Endothelial cell of umbilical vein (primary cell): ENCODE data around the gene ALK. TPM values are rescaled to one million over a fixed set of nuclear protein-coding genes. Genes with fewer than 3 reads are reported as not detected.

Experiments
- BruUV-seq: library from RNA; stranded (reverse); fragments of 400-500 nt; replicated peaks from 2 replicates; lab custom pipeline; 2021; lab: Mats Ljungman, UMichigan
- CTCF ChIA-PET: fragments of 300-600, 350-600 bp; sonication (Branson Sonifier 250); formaldehyde crosslinking; loops from one replicate; lab custom pipeline; 2021; ENCODE audit warnings: antibody characterized with exemption, inconsistent platforms; lab: Charles Lee
- POLR2A ChIA-PET: fragments of 300-600, 350-600 bp; sonication (Branson Sonifier 250); formaldehyde crosslinking; loops from one replicate; lab custom pipeline; 2021; ENCODE audit warnings: antibody characterized with exemption, inconsistent platforms; lab: Charles Lee
- DNase-seq: peaks from one replicate; pipeline ENCODE4 v3.0.0-alpha.2; 2011; ENCODE audit warnings: low read depth, low spot score
- FAIRE-seq: peaks from 2 replicates; lab custom pipeline; 2011; peaks lifted over from hg19 to GRCh38; lab: Jason Lieb, UNC
- H2AFZ ChIP-seq: 2 replicates; pipeline ENCODE4 v1.6.0; 2012; ENCODE audit warnings: low read depth, low read length, control low read depth, inconsistent platforms
- H3K27ac ChIP-seq: 2 replicates; pipeline ENCODE4 v1.5.1; 2011; ENCODE audit warnings: low read depth, mild to moderate bottlenecking, control low read depth, low read length, moderate library complexity; ENCODE audit not compliant: insufficient read depth
- H3K27me3 ChIP-seq, 2 experiments: 2 replicates each; pipeline versions ENCODE4 v1.6.0 to v1.6.1; 2011; ENCODE audit warnings: low read length in 2 of 2, mixed read lengths in 1 of 2; ENCODE audit not compliant: control insufficient read depth in 2 of 2, insufficient read depth in 2 of 2
- H3K36me3 ChIP-seq, 2 experiments: 2 replicates in 1 of 2; 3 replicates in 1 of 2; pipeline ENCODE4 v1.5.1; 2011; ENCODE audit warnings: low read length in 2 of 2, mild to moderate bottlenecking in 1 of 2, moderate library complexity in 1 of 2; ENCODE audit not compliant: control insufficient read depth in 2 of 2, insufficient read depth in 2 of 2; ENCODE audit errors: extremely low read depth in 1 of 2
- H3K4me1 ChIP-seq: 3 replicates; pipeline ENCODE4 v1.5.1; 2011; ENCODE audit warnings: mild to moderate bottlenecking, low read length; ENCODE audit not compliant: control insufficient read depth, insufficient read depth; ENCODE audit errors: extremely low read depth
- H3K4me2 ChIP-seq: 2 replicates; pipeline ENCODE4 v1.6.1; 2011; ENCODE audit warnings: low read length, control low read depth, mixed read lengths; ENCODE audit not compliant: insufficient read depth
- H3K4me3 ChIP-seq, 3 experiments: fragments of 200-600 bp in 1 of 3; sonication (generic), shearing (Covaris generic) in 1 of 3; replicated peaks in 1 of 3; 2 replicates each; pipeline ENCODE4 v1.5.1; 2011 to 2016; ENCODE audit warnings: control low read depth in 3 of 3, low read length in 3 of 3, mild to moderate bottlenecking in 2 of 3, inconsistent platforms in 1 of 3, low read depth in 1 of 3, moderate library complexity in 1 of 3; ENCODE audit not compliant: insufficient read depth in 1 of 3
- H3K79me2 ChIP-seq: 2 replicates; pipeline ENCODE4 v1.6.0; 2012; ENCODE audit warnings: low read length, inconsistent platforms; ENCODE audit not compliant: control insufficient read depth, insufficient read depth
- H3K9ac ChIP-seq: replicated peaks from 2 replicates; pipeline ENCODE3; 2011; ENCODE audit warnings: low read length, control low read depth; ENCODE audit not compliant: insufficient read depth; ENCODE audit errors: extremely low read depth
- H3K9me1 ChIP-seq: replicated peaks from 3 replicates; pipeline ENCODE4 v1.6.0; 2011; ENCODE audit warnings: mild to moderate bottlenecking, low read length; ENCODE audit not compliant: control insufficient read depth, insufficient read depth; ENCODE audit errors: extremely low read depth
- H3K9me3 ChIP-seq: replicated peaks from 2 replicates; pipeline ENCODE4 v1.5.1; 2012; ENCODE audit warnings: low read length, inconsistent platforms; ENCODE audit not compliant: control insufficient read depth, insufficient read depth
- H4K20me1 ChIP-seq: replicated peaks from 2 replicates; pipeline ENCODE3; 2011; ENCODE audit warnings: mild to moderate bottlenecking, low read length; ENCODE audit not compliant: control insufficient read depth, insufficient read depth; ENCODE audit errors: extremely low read depth
- EZH2 ChIP-seq: IDR thresholded peaks from 2 replicates; pipeline ENCODE4 v1.6.1; 2012; ENCODE audit warnings: borderline replicate concordance, low read depth, mild to moderate bottlenecking, moderate library complexity, low read length, inconsistent platforms; ENCODE audit not compliant: severe bottlenecking
- FOS ChIP-seq: IDR thresholded peaks from 2 replicates; pipeline ENCODE4 v1.6.1; 2011; ENCODE audit warnings: mild to moderate bottlenecking, low read length, moderate library complexity, borderline replicate concordance; ENCODE audit not compliant: insufficient read depth
- GATA2 ChIP-seq: IDR thresholded peaks from 2 replicates; pipeline ENCODE4 v1.7.0; 2011; ENCODE audit warnings: low read depth, mild to moderate bottlenecking, moderate library complexity, mixed read lengths, low read length; ENCODE audit not compliant: insufficient read length, insufficient read depth
- JUN ChIP-seq: IDR thresholded peaks from 2 replicates; pipeline ENCODE4 v1.6.1; 2011; ENCODE audit warnings: borderline replicate concordance, low read depth; ENCODE audit not compliant: insufficient read length, insufficient read depth
- MAX ChIP-seq: IDR thresholded peaks from 2 replicates; pipeline ENCODE4 v1.6.1; 2011; ENCODE audit not compliant: insufficient read depth, insufficient read length
- MYC ChIP-seq: IDR thresholded peaks from one replicate; pipeline ENCODE4 v1.6.1; 2011; ENCODE audit warnings: mild to moderate bottlenecking, low read depth, low read length
- POLR2A ChIP-seq: IDR thresholded peaks from 2 replicates; pipeline ENCODE4 v1.6.1; 2012; ENCODE audit warnings: low read depth, mild to moderate bottlenecking, control low read depth, low read length
- POLR2AphosphoS5 ChIP-seq: IDR thresholded peaks from 2 replicates; pipeline ENCODE4 v1.6.1; 2012; ENCODE audit warnings: low read depth, mild to moderate bottlenecking, control low read depth, low read length, moderate library complexity; ENCODE audit not compliant: insufficient read depth
- dilution Hi-C: fragments of 300-500 bp; cut with MboI; formaldehyde crosslinking; loops from one replicate; pipeline ENCODE4 v1.15.0; 2019; ENCODE audit warnings: low sequenced_read_pairs; ENCODE audit not compliant: extremely low pct_ligation_motif_present
- intact Hi-C: fragments of 100-400 bp; cut with micrococcal nuclease; formaldehyde crosslinking; loops from one replicate; pipeline ENCODE4 v1.10.0; 2022
- polyA plus RNA-seq, 4 experiments: library from polyadenylated mRNA; depleted of rRNA in 3 of 4; stranded (reverse) in 3 of 4; unstranded in 1 of 4; fragments of >200 nt; gene quantifications; 2 replicates each; pipeline versions ENCODE4 v1.2.1 to v1.2.3, GENCODE V29; 2011 to 2012; ENCODE audit warnings: missing spikeins in 1 of 4
- total RNA-seq: library from RNA; stranded (reverse); gene quantifications from 2 replicates; pipeline ENCODE4 v1.2.3, GENCODE V29; 2021
- TF ChIP-seq, protein P1 (sequence below), 2 donors: IDR thresholded peaks; 1 replicate in 1 of 2; 2 replicates in 1 of 2; pipeline ENCODE4 v1.5.1; 2011; ENCODE audit warnings: low read length in 2 of 2, mild to moderate bottlenecking in 2 of 2, moderate library complexity in 2 of 2, control low read depth in 1 of 2, inconsistent platforms in 1 of 2, low read depth in 1 of 2; ENCODE audit not compliant: insufficient read depth in 1 of 2; ENCODE audit errors: extremely low read depth in 1 of 2

ALK gene
- total and polyA plus RNA-seq, 2 donors (not counting 3 experiments of a cell fraction or from before 2014, with no cell fraction given), result not detected

- dilution Hi-C loops, result no loop called here
- TF ChIP-seq POLR2AphosphoS5, result no peak
- no peak for TF ChIP-seq JUN
- no peak for TF ChIP-seq MAX
- TF ChIP-seq EZH2, result no peak
- TF ChIP-seq MYC, result no peak
- no peak for TF ChIP-seq POLR2A
- no peak for TF ChIP-seq GATA2
- TF ChIP-seq, protein P1, sequence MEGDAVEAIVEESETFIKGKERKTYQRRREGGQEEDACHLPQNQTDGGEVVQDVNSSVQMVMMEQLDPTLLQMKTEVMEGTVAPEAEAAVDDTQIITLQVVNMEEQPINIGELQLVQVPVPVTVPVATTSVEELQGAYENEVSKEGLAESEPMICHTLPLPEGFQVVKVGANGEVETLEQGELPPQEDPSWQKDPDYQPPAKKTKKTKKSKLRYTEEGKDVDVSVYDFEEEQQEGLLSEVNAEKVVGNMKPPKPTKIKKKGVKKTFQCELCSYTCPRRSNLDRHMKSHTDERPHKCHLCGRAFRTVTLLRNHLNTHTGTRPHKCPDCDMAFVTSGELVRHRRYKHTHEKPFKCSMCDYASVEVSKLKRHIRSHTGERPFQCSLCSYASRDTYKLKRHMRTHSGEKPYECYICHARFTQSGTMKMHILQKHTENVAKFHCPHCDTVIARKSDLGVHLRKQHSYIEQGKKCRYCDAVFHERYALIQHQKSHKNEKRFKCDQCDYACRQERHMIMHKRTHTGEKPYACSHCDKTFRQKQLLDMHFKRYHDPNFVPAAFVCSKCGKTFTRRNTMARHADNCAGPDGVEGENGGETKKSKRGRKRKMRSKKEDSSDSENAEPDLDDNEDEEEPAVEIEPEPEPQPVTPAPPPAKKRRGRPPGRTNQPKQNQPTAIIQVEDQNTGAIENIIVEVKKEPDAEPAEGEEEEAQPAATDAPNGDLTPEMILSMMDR (IDR thresholded peaks at IDR 0.05; ENCODE audit: extremely low read depth in 1 of 2, insufficient read depth in 1 of 2, low read depth in 1 of 2, low read length in 2 of 2), result no peak
- no peak for TF ChIP-seq FOS
- Histone ChIP-seq H3K9ac (no peak overlapping the region), H3K4me2 (no peak overlapping the region), H3K4me1 (no peaks in the 10 kb centered on the region), H3K36me3 (no peaks in the 10 kb centered on the region), H3K27me3 (no peaks in the 10 kb centered on the region), H4K20me1 (no peaks in the 10 kb centered on the region), H3K9me3 (peaks cover 2% of the 10 kb centered on the region), H3K4me3 (no peak overlapping the region), H3K27ac (no peak overlapping the region), H3K9me1 (no peaks in the 10 kb centered on the region), H2AFZ (no peak overlapping the region), H3K79me2 (no peaks in the 10 kb centered on the region)
- intact Hi-C loops, result no loop called here
- POLR2A ChIA-PET, result no interaction called here
- no TSS peak for BruUV-seq
- CTCF ChIA-PET, result no interaction called here
- no peak for DNase-seq
- no peak for FAIRE-seq
Measured at GRCh38 chr2:29618024-29618423, 303.4 kb downstream of the ALK start.
